Peyer's patch (tissue), 4 donors: ENCODE results near the gene CHMP2B.

Experiments
- POLR2A ChIP-seq, 2 donors: fragments of 450-650 bp; IDR thresholded peaks; one replicate each; pipeline ENCODE4 v1.5.1; 2017; ENCODE audit warnings: antibody characterized with exemption in 2 of 2, mild to moderate bottlenecking in 2 of 2, moderate library complexity in 2 of 2
- TF ChIP-seq, protein P1 (sequence below), 6 experiments: fragments of 450-650 bp in 4 of 6; fragments of 200-600 bp in 2 of 6; sonication (generic) in 1 of 6; IDR thresholded peaks; one replicate each; pipeline ENCODE4 v1.5.1; 2017 to 2019; ENCODE audit warnings: antibody characterized with exemption in 6 of 6, mild to moderate bottlenecking in 3 of 6, moderate library complexity in 1 of 6

DNA sequence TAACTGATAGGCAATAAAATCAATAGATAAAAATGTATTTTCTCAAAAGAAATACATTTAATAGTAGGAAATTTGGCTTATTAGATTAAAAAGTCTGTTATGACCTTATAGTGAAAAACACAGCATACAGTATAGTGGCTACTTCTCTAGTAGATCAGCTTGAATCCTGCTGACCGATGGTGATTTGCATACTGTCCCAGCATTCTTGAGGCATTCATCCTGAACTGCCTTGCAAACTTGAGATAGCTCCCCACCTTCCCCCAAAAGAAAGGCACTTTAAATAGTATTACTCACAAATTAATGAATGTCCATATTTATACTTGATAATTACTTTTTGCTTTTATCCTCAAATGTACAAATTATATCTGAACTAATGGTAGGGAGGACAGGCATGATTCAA lies 6.7 kb downstream of the CHMP2B start:
- TF ChIP-seq, protein P1, sequence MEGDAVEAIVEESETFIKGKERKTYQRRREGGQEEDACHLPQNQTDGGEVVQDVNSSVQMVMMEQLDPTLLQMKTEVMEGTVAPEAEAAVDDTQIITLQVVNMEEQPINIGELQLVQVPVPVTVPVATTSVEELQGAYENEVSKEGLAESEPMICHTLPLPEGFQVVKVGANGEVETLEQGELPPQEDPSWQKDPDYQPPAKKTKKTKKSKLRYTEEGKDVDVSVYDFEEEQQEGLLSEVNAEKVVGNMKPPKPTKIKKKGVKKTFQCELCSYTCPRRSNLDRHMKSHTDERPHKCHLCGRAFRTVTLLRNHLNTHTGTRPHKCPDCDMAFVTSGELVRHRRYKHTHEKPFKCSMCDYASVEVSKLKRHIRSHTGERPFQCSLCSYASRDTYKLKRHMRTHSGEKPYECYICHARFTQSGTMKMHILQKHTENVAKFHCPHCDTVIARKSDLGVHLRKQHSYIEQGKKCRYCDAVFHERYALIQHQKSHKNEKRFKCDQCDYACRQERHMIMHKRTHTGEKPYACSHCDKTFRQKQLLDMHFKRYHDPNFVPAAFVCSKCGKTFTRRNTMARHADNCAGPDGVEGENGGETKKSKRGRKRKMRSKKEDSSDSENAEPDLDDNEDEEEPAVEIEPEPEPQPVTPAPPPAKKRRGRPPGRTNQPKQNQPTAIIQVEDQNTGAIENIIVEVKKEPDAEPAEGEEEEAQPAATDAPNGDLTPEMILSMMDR (IDR thresholded peaks at IDR 0.05) = no peak
- TF ChIP-seq POLR2A (IDR thresholded peaks at IDR 0.05) = no peak
